HepG2 (cell line): ENCODE results near the gene SHANK2. TPM values are rescaled to one million over a fixed set of nuclear protein-coding genes. Genes with fewer than 3 reads are reported as not detected.

Source experiments
- ATM ChIP-seq: fragments of 450-650 bp; IDR thresholded peaks from 2 replicates; pipeline ENCODE4 v1.7.1; 2017; ENCODE audit warnings: mild to moderate bottlenecking, borderline replicate concordance
- CCDC6 ChIP-seq: sonication (generic); formaldehyde crosslinking; IDR thresholded peaks from 2 replicates; pipeline ENCODE4 v1.8.1; 2022; ENCODE audit warnings: mild to moderate bottlenecking, missing genetic modification reagents, moderate library complexity
- EP300 ChIP-seq, 3 experiments: sonication (generic) in 1 of 3; formaldehyde crosslinking in 1 of 3; IDR thresholded peaks; 2 replicates each; pipeline versions ENCODE4 v1.5.1 to v1.6.1; 2011 to 2020; ENCODE audit warnings: low read depth in 2 of 3, low read length in 2 of 3, borderline replicate concordance in 1 of 3, improper control_type of control experiment in 1 of 3, mild to moderate bottlenecking in 1 of 3, missing genetic modification reagents in 1 of 3, moderate library complexity in 1 of 3
- EZH2 ChIP-seq: conservative IDR thresholded peaks from 2 replicates; pipeline ENCODE4 v1.6.1; 2012; ENCODE audit warnings: mild to moderate bottlenecking, low read depth, low read length, moderate library complexity
- MBD4 ChIP-seq: IDR thresholded peaks from 2 replicates; pipeline ENCODE4 v1.6.1; 2012; ENCODE audit warnings: low read length, inconsistent platforms, borderline replicate concordance
- MED8 ChIP-seq: sonication (generic); formaldehyde crosslinking; IDR thresholded peaks from 2 replicates; pipeline ENCODE4 v1.8.1; 2023; ENCODE audit warnings: mild to moderate bottlenecking, missing genetic modification reagents; ENCODE audit not compliant: insufficient replicate concordance
- MEIS2 ChIP-seq: sonication (generic); formaldehyde crosslinking; IDR thresholded peaks from 2 replicates; pipeline ENCODE4 v1.9.0; 2021; ENCODE audit warnings: mild to moderate bottlenecking, missing genetic modification reagents
- MTF2 ChIP-seq: sonication (generic); formaldehyde crosslinking; IDR thresholded peaks from 2 replicates; pipeline ENCODE4 v1.5.0; 2020; ENCODE audit warnings: missing genetic modification reagents, borderline replicate concordance
- MXD4 ChIP-seq: IDR thresholded peaks from 2 replicates; pipeline ENCODE4 v1.6.1; 2016; ENCODE audit warnings: mild to moderate bottlenecking, missing biosample characterization, missing genetic modification reagents
- NR3C1 ChIP-seq: sonication (generic); formaldehyde crosslinking; IDR thresholded peaks from 2 replicates; pipeline ENCODE4 v1.4.0; 2020; ENCODE audit warnings: missing genetic modification reagents
- PTBP1 ChIP-seq: fragments of 200-400 bp; formaldehyde crosslinking; IDR thresholded peaks from 2 replicates; pipeline ENCODE4 v1.6.1; 2018; ENCODE audit warnings: low read length, low read depth; ENCODE audit not compliant: poor library complexity, severe bottlenecking
- SCMH1 ChIP-seq: sonication (generic); formaldehyde crosslinking; IDR thresholded peaks from 2 replicates; pipeline ENCODE4 v1.9.0; 2021; ENCODE audit warnings: missing genetic modification reagents, mild to moderate bottlenecking, borderline replicate concordance
- SOX13 ChIP-seq, 3 experiments: fragments of 450-650 bp in 1 of 3; sonication (generic) in 1 of 3; formaldehyde crosslinking in 1 of 3; IDR thresholded peaks in 2 of 3; conservative IDR thresholded peaks in 1 of 3; 2 replicates each; pipeline versions ENCODE4 v1.5.0 to v1.6.1; 2016 to 2020; ENCODE audit warnings: antibody characterized with exemption in 1 of 3, mild to moderate bottlenecking in 1 of 3, missing compliant biosample characterization in 1 of 3, missing genetic modification reagents in 1 of 3, moderate library complexity in 1 of 3
- SP140L ChIP-seq: sonication (generic); formaldehyde crosslinking; IDR thresholded peaks from 2 replicates; pipeline ENCODE4 v1.4.0; 2020; ENCODE audit warnings: missing genetic modification reagents, borderline replicate concordance
- TBX2 ChIP-seq: sonication (generic); formaldehyde crosslinking; IDR thresholded peaks from 2 replicates; pipeline ENCODE4 v1.5.0; 2020; ENCODE audit warnings: missing genetic modification reagents, mild to moderate bottlenecking, borderline replicate concordance
- ZBTB8A ChIP-seq: sonication (generic); formaldehyde crosslinking; IDR thresholded peaks from 2 replicates; pipeline ENCODE4 v1.4.0; 2020; ENCODE audit warnings: mild to moderate bottlenecking, low read depth, missing genetic modification reagents, borderline replicate concordance
- ZFP82 ChIP-seq: sonication (generic); formaldehyde crosslinking; IDR thresholded peaks from 2 replicates; pipeline ENCODE4 v1.5.1; 2020; ENCODE audit warnings: mild to moderate bottlenecking, missing genetic modification reagents, borderline replicate concordance
- ZNF234 ChIP-seq: sonication (generic); formaldehyde crosslinking; conservative IDR thresholded peaks from 2 replicates; pipeline ENCODE4 v1.5.1; 2020; ENCODE audit warnings: mild to moderate bottlenecking, missing genetic modification reagents
- ZNF33B ChIP-seq: sonication (generic); formaldehyde crosslinking; IDR thresholded peaks from 2 replicates; pipeline ENCODE4 v1.5.1; 2020; ENCODE audit warnings: mild to moderate bottlenecking, missing genetic modification reagents
- ZNF468 ChIP-seq: sonication (generic); formaldehyde crosslinking; IDR thresholded peaks from 2 replicates; pipeline ENCODE4 v1.8.0; 2022; ENCODE audit warnings: mild to moderate bottlenecking, moderate library complexity, missing genetic modification reagents
- ZNF530 ChIP-seq: sonication (generic); formaldehyde crosslinking; IDR thresholded peaks from 2 replicates; pipeline ENCODE4 v1.5.0; 2020; ENCODE audit warnings: low read depth, mild to moderate bottlenecking, missing genetic modification reagents
- ZNF841 ChIP-seq: sonication (generic); formaldehyde crosslinking; IDR thresholded peaks from 2 replicates; pipeline ENCODE4 v1.8.1; 2023; ENCODE audit warnings: missing genetic modification reagents, borderline replicate concordance
- ZSCAN20 ChIP-seq: sonication (generic); formaldehyde crosslinking; IDR thresholded peaks from 2 replicates; pipeline ENCODE4 v1.4.0; 2020; ENCODE audit warnings: missing genetic modification reagents, mild to moderate bottlenecking, borderline replicate concordance
- ZSCAN22 ChIP-seq: sonication (generic); formaldehyde crosslinking; IDR thresholded peaks from 2 replicates; pipeline ENCODE4 v1.4.0; 2020; ENCODE audit warnings: mild to moderate bottlenecking, missing genetic modification reagents
- polyA plus RNA-seq, 8 experiments: library from polyadenylated mRNA; depleted of rRNA in 3 of 8; stranded (reverse) in 7 of 8; unstranded in 1 of 8; fragments of >200 nt; fragmentation: Illumina TruSeq in 4 of 8; extraction: Trizol in 4 of 8; gene quantifications; 2 replicates each; pipeline versions ENCODE4 v1.2.1 to v1.2.3, GENCODE V29; 2011 to 2016; ENCODE audit warnings: low read depth in 4 of 8, missing spikeins in 1 of 8, mixed read lengths in 1 of 8; ENCODE audit not compliant: insufficient read depth in 1 of 8
- total RNA-seq, 5 experiments: library from RNA; depleted of rRNA; stranded (reverse); fragments of >200 nt; fragmentation: Illumina TruSeq; extraction: Trizol; gene quantifications; 2 replicates each; pipeline ENCODE4 v1.2.3, GENCODE V29; 2016; ENCODE audit warnings: low read depth in 1 of 5
- TF ChIP-seq, protein P1 (sequence below): sonication (generic); formaldehyde crosslinking; IDR thresholded peaks from 2 replicates; pipeline ENCODE4 v1.5.1; 2020; ENCODE audit warnings: missing genetic modification reagents, mild to moderate bottlenecking, borderline replicate concordance
- TF ChIP-seq, protein P2 (sequence below): sonication (generic); formaldehyde crosslinking; IDR thresholded peaks from 2 replicates; pipeline ENCODE4 v1.4.0; 2020; ENCODE audit warnings: missing genetic modification reagents

SHANK2 gene
- total and polyA plus RNA-seq, 2 of the 13 experiments (the other 11 are each of a cell fraction or from before 2014, with no cell fraction given): 10.2 to 13.0 TPM

DNA sequence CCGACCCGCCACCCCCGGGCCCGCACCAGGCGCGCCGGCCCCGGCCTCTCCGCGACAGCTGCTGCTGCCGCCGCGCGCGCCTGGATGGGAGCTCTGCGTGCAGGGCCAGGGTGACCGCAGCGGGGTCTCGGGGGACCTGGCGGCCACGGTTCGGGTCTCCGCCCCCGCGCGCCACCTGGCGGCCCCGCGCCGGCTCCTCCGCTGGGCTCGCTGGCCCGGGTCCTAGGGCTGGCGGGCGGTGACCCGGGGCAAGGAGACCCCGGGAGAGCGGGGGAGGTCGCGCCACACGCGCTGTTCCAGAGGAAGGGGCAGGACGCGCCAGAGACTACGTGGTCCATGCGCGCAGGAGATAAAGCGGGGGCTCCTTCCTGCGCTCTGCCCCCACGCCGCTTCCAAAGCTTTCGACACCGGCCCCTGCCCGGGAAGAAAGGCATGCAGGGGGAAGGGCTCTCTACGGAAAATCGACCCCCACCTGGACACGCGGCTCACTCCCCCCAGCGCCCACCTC is 562 bp downstream of the SHANK2 start (continued):
- TF ChIP-seq MED8 (CRISPR knock-in tag) (no peak), ZFP82 (CRISPR knock-in tag) (no peak; the same call in 1 of the 2 replicates), ZNF33B (CRISPR knock-in tag) (no peak), ZBTB8A (CRISPR knock-in tag) (no peak), ZSCAN22 (CRISPR knock-in tag) (no peak), ATM (no peak), ZSCAN20 (no peak), SCMH1 (CRISPR knock-in tag) (no peak), MBD4 (no peak), MTF2 (no peak), ZNF234 (no peak), ZNF530 (no peak), CCDC6 (CRISPR knock-in tag) (no peak), MEIS2 (no peak), EZH2 (no peak), PTBP1 (peak; percentile 29), MXD4 (CRISPR knock-in tag) (peak; percentile 71; the same call in 1 of the 2 replicates), TBX2 (CRISPR knock-in tag) (peak; percentile 56; the same call in 1 of the 2 replicates), SOX13 (IDR thresholded peaks at IDR 0.05) (no peak), SOX13 (CRISPR knock-in tag; conservative IDR thresholded peaks at IDR 0.05 in 1 of 2, IDR thresholded peaks at IDR 0.05 in 1 of 2) (no peak), ZNF841 (no peak), ZNF468 (CRISPR knock-in tag) (no peak), NR3C1 (CRISPR knock-in tag) (no peak), SP140L (no peak), EP300 (IDR thresholded peaks at IDR 0.05; ENCODE audit: low read depth in 2 of 2, low read length in 2 of 2) (no peak), EP300 (CRISPR knock-in tag; IDR thresholded peaks at IDR 0.05; ENCODE audit: borderline replicate concordance) (no peak)
- TF ChIP-seq, protein P1, sequence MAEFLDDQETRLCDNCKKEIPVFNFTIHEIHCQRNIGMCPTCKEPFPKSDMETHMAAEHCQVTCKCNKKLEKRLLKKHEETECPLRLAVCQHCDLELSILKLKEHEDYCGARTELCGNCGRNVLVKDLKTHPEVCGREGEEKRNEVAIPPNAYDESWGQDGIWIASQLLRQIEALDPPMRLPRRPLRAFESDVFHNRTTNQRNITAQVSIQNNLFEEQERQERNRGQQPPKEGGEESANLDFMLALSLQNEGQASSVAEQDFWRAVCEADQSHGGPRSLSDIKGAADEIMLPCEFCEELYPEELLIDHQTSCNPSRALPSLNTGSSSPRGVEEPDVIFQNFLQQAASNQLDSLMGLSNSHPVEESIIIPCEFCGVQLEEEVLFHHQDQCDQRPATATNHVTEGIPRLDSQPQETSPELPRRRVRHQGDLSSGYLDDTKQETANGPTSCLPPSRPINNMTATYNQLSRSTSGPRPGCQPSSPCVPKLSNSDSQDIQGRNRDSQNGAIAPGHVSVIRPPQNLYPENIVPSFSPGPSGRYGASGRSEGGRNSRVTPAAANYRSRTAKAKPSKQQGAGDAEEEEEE: no peak
- TF ChIP-seq, protein P2, sequence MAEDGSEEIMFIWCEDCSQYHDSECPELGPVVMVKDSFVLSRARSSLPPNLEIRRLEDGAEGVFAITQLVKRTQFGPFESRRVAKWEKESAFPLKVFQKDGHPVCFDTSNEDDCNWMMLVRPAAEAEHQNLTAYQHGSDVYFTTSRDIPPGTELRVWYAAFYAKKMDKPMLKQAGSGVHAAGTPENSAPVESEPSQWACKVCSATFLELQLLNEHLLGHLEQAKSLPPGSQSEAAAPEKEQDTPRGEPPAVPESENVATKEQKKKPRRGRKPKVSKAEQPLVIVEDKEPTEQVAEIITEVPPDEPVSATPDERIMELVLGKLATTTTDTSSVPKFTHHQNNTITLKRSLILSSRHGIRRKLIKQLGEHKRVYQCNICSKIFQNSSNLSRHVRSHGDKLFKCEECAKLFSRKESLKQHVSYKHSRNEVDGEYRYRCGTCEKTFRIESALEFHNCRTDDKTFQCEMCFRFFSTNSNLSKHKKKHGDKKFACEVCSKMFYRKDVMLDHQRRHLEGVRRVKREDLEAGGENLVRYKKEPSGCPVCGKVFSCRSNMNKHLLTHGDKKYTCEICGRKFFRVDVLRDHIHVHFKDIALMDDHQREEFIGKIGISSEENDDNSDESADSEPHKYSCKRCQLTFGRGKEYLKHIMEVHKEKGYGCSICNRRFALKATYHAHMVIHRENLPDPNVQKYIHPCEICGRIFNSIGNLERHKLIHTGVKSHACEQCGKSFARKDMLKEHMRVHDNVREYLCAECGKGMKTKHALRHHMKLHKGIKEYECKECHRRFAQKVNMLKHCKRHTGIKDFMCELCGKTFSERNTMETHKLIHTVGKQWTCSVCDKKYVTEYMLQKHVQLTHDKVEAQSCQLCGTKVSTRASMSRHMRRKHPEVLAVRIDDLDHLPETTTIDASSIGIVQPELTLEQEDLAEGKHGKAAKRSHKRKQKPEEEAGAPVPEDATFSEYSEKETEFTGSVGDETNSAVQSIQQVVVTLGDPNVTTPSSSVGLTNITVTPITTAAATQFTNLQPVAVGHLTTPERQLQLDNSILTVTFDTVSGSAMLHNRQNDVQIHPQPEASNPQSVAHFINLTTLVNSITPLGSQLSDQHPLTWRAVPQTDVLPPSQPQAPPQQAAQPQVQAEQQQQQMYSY (CRISPR knock-in tag): no peak
